Astrocyte (in vitro differentiated cells and primary cell): Measurements from ENCODE around the gene CCT5. TPM values are rescaled to one million over a fixed set of nuclear protein-coding genes. Genes with fewer than 3 reads are reported as not detected.

Experiments used
- DNase-seq: peaks from one replicate; pipeline ENCODE4 v3.0.0-alpha.2; 2010; ENCODE audit warnings: low read depth
- FAIRE-seq: peaks from 2 replicates; lab custom pipeline; 2011; peaks lifted over from hg19 to GRCh38; lab: Jason Lieb, UNC
- H2AFZ ChIP-seq: 2 replicates; pipeline ENCODE4 v1.6.0; 2012; ENCODE audit warnings: low read depth, low read length, inconsistent platforms
- H3K27ac ChIP-seq: 2 replicates; pipeline ENCODE4 v1.5.1; 2011; ENCODE audit warnings: low read depth, low read length, inconsistent platforms
- H3K27me3 ChIP-seq: 2 replicates; pipeline ENCODE4 v1.6.0; 2011; ENCODE audit warnings: low read length, inconsistent platforms; ENCODE audit not compliant: insufficient read depth
- H3K36me3 ChIP-seq: 2 replicates; pipeline ENCODE4 v1.5.1; 2011; ENCODE audit warnings: low read length, inconsistent platforms; ENCODE audit not compliant: insufficient read depth
- H3K4me1 ChIP-seq: 2 replicates; pipeline ENCODE4 v1.5.1; 2011; ENCODE audit warnings: low read length, inconsistent platforms; ENCODE audit not compliant: insufficient read depth
- H3K4me2 ChIP-seq: 2 replicates; pipeline ENCODE4 v1.6.0; 2012; ENCODE audit warnings: low read length, inconsistent platforms
- H3K4me3 ChIP-seq: 2 replicates; pipeline ENCODE4 v1.5.1; 2011; ENCODE audit warnings: low read depth, mild to moderate bottlenecking, low read length, inconsistent platforms; ENCODE audit not compliant: insufficient read depth
- H3K79me2 ChIP-seq: 2 replicates; pipeline ENCODE4 v1.6.0; 2012; ENCODE audit warnings: mild to moderate bottlenecking, low read length, inconsistent platforms; ENCODE audit not compliant: insufficient read depth
- H3K9ac ChIP-seq: 2 replicates; pipeline ENCODE4 v1.6.0; 2012; ENCODE audit warnings: mild to moderate bottlenecking, low read length, inconsistent platforms
- H3K9me3 ChIP-seq: 2 replicates; pipeline ENCODE4 v1.5.1; 2012; ENCODE audit warnings: low read depth, mild to moderate bottlenecking, low read length, inconsistent platforms; ENCODE audit not compliant: insufficient read depth
- H4K20me1 ChIP-seq: 2 replicates; pipeline ENCODE4 v1.6.0; 2012; ENCODE audit warnings: low read length, inconsistent platforms; ENCODE audit not compliant: insufficient read depth
- H3K27ac Mint-ChIP-seq: one replicate; pipeline ENCODE4 v1.8.0; 2021; ENCODE audit warnings: mild to moderate bottlenecking, mixed read lengths; ENCODE audit not compliant: unreplicated experiment
- H3K27me3 Mint-ChIP-seq: one replicate; pipeline ENCODE4 v1.8.0; 2021; ENCODE audit warnings: low read depth, mixed read lengths; ENCODE audit not compliant: unreplicated experiment
- H3K36me3 Mint-ChIP-seq: one replicate; pipeline ENCODE4 v1.8.0; 2021; ENCODE audit warnings: low read depth, mixed read lengths; ENCODE audit not compliant: unreplicated experiment
- H3K4me1 Mint-ChIP-seq: one replicate; pipeline ENCODE4 v1.8.0; 2021; ENCODE audit warnings: low read depth, mixed read lengths; ENCODE audit not compliant: unreplicated experiment
- H3K4me3 Mint-ChIP-seq: one replicate; pipeline ENCODE4 v1.8.0; 2021; ENCODE audit warnings: mild to moderate bottlenecking, moderate library complexity, mixed read lengths; ENCODE audit not compliant: unreplicated experiment
- H3K9me3 Mint-ChIP-seq: one replicate; pipeline ENCODE4 v1.8.0; 2021; ENCODE audit warnings: mild to moderate bottlenecking, mixed read lengths; ENCODE audit not compliant: unreplicated experiment
- EZH2 ChIP-seq: IDR thresholded peaks from 2 replicates; pipeline ENCODE4 v1.6.1; 2012; ENCODE audit warnings: mild to moderate bottlenecking, low read length, inconsistent platforms; ENCODE audit not compliant: insufficient read depth
- total RNA-seq: library from RNA; stranded (reverse); gene quantifications from 2 replicates; pipeline ENCODE4 v1.2.1, GENCODE V29; 2021
- TF ChIP-seq, protein P1 (sequence below): IDR thresholded peaks from 2 replicates; pipeline ENCODE4 v1.5.1; 2011; ENCODE audit warnings: low read depth, mild to moderate bottlenecking, inconsistent platforms, low read length, moderate library complexity; ENCODE audit not compliant: insufficient read depth

CCT5 gene
- total RNA-seq, 1 donor from 2014 or later = 276 TPM

DNA sequence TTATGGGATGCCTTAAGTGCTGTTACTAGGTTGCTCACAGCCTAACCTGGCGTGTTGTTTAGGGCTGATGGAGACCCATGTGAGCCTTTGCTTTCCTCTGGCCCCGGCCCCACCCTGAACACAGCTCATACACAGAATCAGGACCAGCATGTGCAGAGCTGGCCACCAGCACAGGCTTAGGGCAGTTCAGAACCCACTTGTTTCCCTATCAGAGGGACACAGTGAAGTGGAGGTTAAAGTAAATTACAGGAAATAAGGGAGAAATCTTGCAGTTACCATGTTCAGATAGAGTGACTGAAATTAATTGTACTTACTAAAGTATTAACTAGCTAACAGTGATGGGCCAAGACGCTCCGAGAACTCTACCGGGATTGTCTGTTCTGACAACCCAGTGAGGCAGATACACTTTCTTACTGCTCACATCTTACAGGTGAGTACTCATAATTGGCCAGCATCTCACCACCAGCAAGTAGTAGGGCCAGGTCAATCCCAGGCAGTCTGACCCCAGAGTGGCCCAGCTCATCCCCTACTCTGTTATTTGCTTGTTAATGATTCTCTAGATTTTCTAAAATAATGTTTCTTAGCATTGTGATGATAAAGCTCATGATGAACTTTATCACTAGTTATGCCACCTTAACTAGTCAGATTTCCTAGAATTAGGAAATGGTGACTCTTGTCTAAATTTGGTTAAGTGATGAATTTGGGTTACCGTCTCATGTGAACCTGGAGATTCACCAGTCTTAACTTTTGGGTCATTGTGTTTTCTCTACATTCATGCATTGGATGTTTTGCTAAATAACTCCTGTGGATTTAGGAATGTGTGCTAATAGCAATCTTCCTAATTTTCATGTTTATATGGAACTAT, 15.4 kb downstream of the CCT5 start:
- Histone ChIP-seq H3K4me2 (no peak overlapping the region), H2AFZ (no peak overlapping the region), H3K9ac (no peak overlapping the region), H3K4me3 (no peak overlapping the region), H3K4me1 (peaks cover 6% of the 10 kb centered on the region), H3K27ac (no peak overlapping the region), H3K36me3 (peaks cover 44% of the 10 kb centered on the region), H3K27me3 (no peaks in the 10 kb centered on the region), H4K20me1 (peaks cover 35% of the 10 kb centered on the region), H3K9me3 (no peaks in the 10 kb centered on the region), H3K79me2 (peaks cover 3% of the 10 kb centered on the region)
- peaks cover 19% of the 10 kb centered on the region for H3K36me3 Mint-ChIP-seq
- DNase-seq = no peak
- FAIRE-seq = no peak
- no peaks in the 10 kb centered on the region for H3K27me3 Mint-ChIP-seq
- no peak overlapping the region for H3K4me3 Mint-ChIP-seq
- no peaks in the 10 kb centered on the region for H3K9me3 Mint-ChIP-seq
- H3K27ac Mint-ChIP-seq = no peak overlapping the region
- TF ChIP-seq EZH2 = no peak
- TF ChIP-seq, protein P1, sequence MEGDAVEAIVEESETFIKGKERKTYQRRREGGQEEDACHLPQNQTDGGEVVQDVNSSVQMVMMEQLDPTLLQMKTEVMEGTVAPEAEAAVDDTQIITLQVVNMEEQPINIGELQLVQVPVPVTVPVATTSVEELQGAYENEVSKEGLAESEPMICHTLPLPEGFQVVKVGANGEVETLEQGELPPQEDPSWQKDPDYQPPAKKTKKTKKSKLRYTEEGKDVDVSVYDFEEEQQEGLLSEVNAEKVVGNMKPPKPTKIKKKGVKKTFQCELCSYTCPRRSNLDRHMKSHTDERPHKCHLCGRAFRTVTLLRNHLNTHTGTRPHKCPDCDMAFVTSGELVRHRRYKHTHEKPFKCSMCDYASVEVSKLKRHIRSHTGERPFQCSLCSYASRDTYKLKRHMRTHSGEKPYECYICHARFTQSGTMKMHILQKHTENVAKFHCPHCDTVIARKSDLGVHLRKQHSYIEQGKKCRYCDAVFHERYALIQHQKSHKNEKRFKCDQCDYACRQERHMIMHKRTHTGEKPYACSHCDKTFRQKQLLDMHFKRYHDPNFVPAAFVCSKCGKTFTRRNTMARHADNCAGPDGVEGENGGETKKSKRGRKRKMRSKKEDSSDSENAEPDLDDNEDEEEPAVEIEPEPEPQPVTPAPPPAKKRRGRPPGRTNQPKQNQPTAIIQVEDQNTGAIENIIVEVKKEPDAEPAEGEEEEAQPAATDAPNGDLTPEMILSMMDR = no peak
- peaks cover 13% of the 10 kb centered on the region for H3K4me1 Mint-ChIP-seq

DNA sequence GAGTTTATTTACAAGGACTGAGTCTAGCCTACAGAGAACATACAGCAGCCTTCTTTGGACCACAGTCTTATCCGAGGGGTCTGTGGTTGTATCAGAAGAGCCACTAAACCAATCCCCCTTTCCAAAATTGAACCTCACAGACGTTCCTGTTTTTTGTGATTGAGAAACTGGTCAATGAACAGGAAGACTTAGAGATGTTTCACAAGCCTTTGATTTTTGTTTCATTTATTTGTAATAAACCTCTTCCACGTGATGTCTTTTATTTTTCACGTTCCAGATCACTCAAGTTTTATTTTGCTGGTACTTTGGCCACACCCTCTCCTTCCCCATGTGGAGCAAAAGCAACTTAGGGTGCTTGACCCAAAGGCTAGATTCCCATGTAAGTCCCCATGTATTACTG, 16.1 kb downstream of the CCT5 start:
- H3K4me1 ChIP-seq = peaks cover 6% of the 10 kb centered on the region
- no peak overlapping the region for H3K9ac ChIP-seq
- H3K4me3 ChIP-seq = no peak overlapping the region
- H3K27ac Mint-ChIP-seq = no peak overlapping the region
- FAIRE-seq (no peak), DNase-seq (no peak)
- no peaks in the 10 kb centered on the region for H3K9me3 ChIP-seq
- no peaks in the 10 kb centered on the region for H3K9me3 Mint-ChIP-seq
- no peak overlapping the region for H3K4me2 ChIP-seq
- peaks cover 38% of the 10 kb centered on the region for H3K36me3 ChIP-seq
- H3K79me2 ChIP-seq = peaks cover 3% of the 10 kb centered on the region
- TF ChIP-seq EZH2 = no peak
- TF ChIP-seq, protein P1 = no peak
- peaks cover 4% of the 10 kb centered on the region for H3K27me3 Mint-ChIP-seq
- no peak overlapping the region for H3K4me3 Mint-ChIP-seq
- H3K27me3 ChIP-seq = no peaks in the 10 kb centered on the region
- H3K4me1 Mint-ChIP-seq = peaks cover 13% of the 10 kb centered on the region
- H2AFZ ChIP-seq = no peak overlapping the region
- no peak overlapping the region for H3K27ac ChIP-seq
- H4K20me1 ChIP-seq = peaks cover 28% of the 10 kb centered on the region
- peaks cover 19% of the 10 kb centered on the region for H3K36me3 Mint-ChIP-seq

DNA sequence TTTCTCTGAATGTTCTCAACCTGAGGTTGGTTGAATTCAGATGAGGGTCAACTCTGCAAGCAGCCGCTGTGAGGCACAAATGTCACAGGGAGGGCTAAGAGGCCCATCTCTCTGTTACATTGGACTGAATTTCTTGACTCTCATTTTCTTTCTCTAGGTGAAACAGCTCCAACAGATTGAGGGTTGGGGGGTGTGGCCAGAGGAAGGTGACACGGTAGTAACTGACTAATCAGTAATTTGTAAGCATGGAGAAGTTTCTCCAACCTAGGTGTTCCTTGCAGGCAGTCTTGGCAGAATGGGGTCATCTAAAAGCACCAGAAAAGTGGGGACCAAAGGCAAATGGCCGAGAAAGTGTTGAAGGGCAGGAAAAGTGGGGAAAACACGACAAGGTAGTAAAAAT, 16.8 kb downstream of the CCT5 start:
- Histone ChIP-seq H3K27me3 (no peaks in the 10 kb centered on the region), H2AFZ (no peak overlapping the region), H3K4me3 (no peak overlapping the region), H3K27ac (peak overlapping the region; percentile 24), H3K79me2 (peaks cover 3% of the 10 kb centered on the region), H3K9ac (no peak overlapping the region), H4K20me1 (peaks cover 22% of the 10 kb centered on the region), H3K4me1 (peaks cover 6% of the 10 kb centered on the region), H3K4me2 (no peak overlapping the region), H3K9me3 (no peaks in the 10 kb centered on the region), H3K36me3 (peaks cover 31% of the 10 kb centered on the region)
- Mint-ChIP-seq H3K27ac (peak overlapping the region; percentile 27), H3K4me3 (no peak overlapping the region), H3K27me3 (peaks cover 8% of the 10 kb centered on the region), H3K9me3 (no peaks in the 10 kb centered on the region), H3K36me3 (peaks cover 21% of the 10 kb centered on the region), H3K4me1 (peaks cover 13% of the 10 kb centered on the region)
- no peak for TF ChIP-seq EZH2
- TF ChIP-seq, protein P1 = no peak
- FAIRE-seq (no peak), DNase-seq (no peak)
